MM.1S (cell line): ENCODE results near the gene IREB2.
"Not testable (repeated sequence)": the region's sequence is repeated elsewhere in the genome, so short reads cannot be mapped to it uniquely, and the experiment has no call there.

Experiments used
- DNase-seq: peaks from one replicate; pipeline ENCODE4 v3.0.0-alpha.2; 2015
- H2AFZ ChIP-seq: fragments of 300-600 bp; sonication (generic); 2 replicates; pipeline ENCODE4 v1.6.0; 2016; ENCODE audit warnings: antibody characterized with exemption, low read length
- H3F3A ChIP-seq: fragments of 300-600 bp; sonication (generic); 2 replicates; pipeline ENCODE4 v1.6.1; 2016; ENCODE audit warnings: mild to moderate bottlenecking, antibody characterized with exemption, low read length, moderate library complexity, mixed read lengths; ENCODE audit not compliant: insufficient read depth
- H3K27ac ChIP-seq: fragments of 300-600 bp; sonication (generic); 2 replicates; pipeline ENCODE4 v1.5.1; 2016; ENCODE audit warnings: mild to moderate bottlenecking, low read length
- H3K27me3 ChIP-seq: fragments of 300-600 bp; sonication (generic); replicated peaks from 2 replicates; pipeline ENCODE4 v1.6.0; 2016; ENCODE audit warnings: low read length; ENCODE audit not compliant: insufficient read depth
- H3K36me3 ChIP-seq: fragments of 300-600 bp; sonication (generic); replicated peaks from 2 replicates; pipeline ENCODE4 v1.6.1; 2016; ENCODE audit warnings: mild to moderate bottlenecking, low read length, mixed read lengths; ENCODE audit not compliant: insufficient read depth
- H3K4me1 ChIP-seq: fragments of 300-600 bp; sonication (generic); 2 replicates; pipeline ENCODE4 v1.6.1; 2016; ENCODE audit warnings: low read length, mixed read lengths
- H3K4me2 ChIP-seq: fragments of 300-600 bp; sonication (generic); 2 replicates; pipeline ENCODE4 v1.6.0; 2016; ENCODE audit warnings: low read depth, low read length
- H3K4me3 ChIP-seq: fragments of 300-600 bp; sonication (generic); 2 replicates; pipeline ENCODE4 v1.5.1; 2016; ENCODE audit warnings: low read length, mixed read lengths
- H3K79me2 ChIP-seq: fragments of 300-600 bp; sonication (generic); 2 replicates; pipeline ENCODE4 v1.6.1; 2016; ENCODE audit warnings: mixed run types, low read length, mixed read lengths
- H3K9ac ChIP-seq: fragments of 300-600 bp; sonication (generic); 2 replicates; pipeline ENCODE4 v1.6.1; 2016; ENCODE audit warnings: low read length, mixed read lengths
- H3K9me2 ChIP-seq: fragments of 300-600 bp; sonication (generic); replicated peaks from 2 replicates; pipeline ENCODE4 v1.6.1; 2016; ENCODE audit warnings: mild to moderate bottlenecking, low read length, mixed read lengths; ENCODE audit not compliant: insufficient read depth
- H3K9me3 ChIP-seq: fragments of 300-600 bp; sonication (generic); replicated peaks from 2 replicates; pipeline ENCODE4 v1.6.1; 2016; ENCODE audit warnings: mild to moderate bottlenecking, low read length, mixed read lengths; ENCODE audit not compliant: insufficient read depth
- H4K20me1 ChIP-seq: fragments of 300-600 bp; sonication (generic); 2 replicates; pipeline ENCODE4 v1.6.1; 2016; ENCODE audit warnings: mild to moderate bottlenecking, low read length, moderate library complexity, mixed read lengths; ENCODE audit not compliant: insufficient read depth
- EZH2 ChIP-seq: fragments of 300-600 bp; sonication (generic); optimal IDR thresholded peaks from 2 replicates; pipeline ENCODE3; 2017; ENCODE audit warnings: low read depth, mild to moderate bottlenecking, antibody characterized with exemption, low read length, mixed read lengths
- EZH2phosphoT487 ChIP-seq: fragments of 300-600 bp; sonication (generic); IDR thresholded peaks from 2 replicates; pipeline ENCODE4 v1.6.1; 2018; ENCODE audit warnings: antibody characterized with exemption, low read length
- TF ChIP-seq, protein P1 (sequence below): fragments of 300-600 bp; sonication (generic); IDR thresholded peaks from 2 replicates; pipeline ENCODE4 v1.5.1; 2016; ENCODE audit warnings: antibody characterized with exemption, low read length, mixed read lengths

IREB2 gene

DNA sequence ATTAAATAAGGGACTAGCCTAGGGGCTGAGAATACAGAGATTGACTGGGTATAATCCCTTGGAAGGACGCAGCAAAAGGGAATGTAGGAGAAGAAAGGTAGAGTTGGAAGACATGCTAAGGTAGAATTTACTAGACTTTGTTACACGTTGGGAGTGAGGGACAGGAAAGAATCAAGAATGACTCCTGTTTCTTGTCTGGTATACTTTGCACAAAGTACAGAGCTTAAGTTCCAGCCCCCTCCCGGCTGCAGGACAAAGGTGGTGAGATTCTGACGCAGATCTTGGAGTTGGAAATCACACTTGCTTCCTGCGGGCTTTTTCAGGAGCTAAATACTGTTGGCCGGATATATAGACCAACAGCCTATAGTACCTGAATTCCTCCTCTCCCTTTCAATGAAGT, 70.3 kb downstream of the IREB2 start:
- no peaks in the 10 kb centered on the region for H3K9me3 ChIP-seq
- no peaks in the 10 kb centered on the region for H3K9me2 ChIP-seq
- no peak for DNase-seq
- no peaks in the 10 kb centered on the region for H4K20me1 ChIP-seq
- H3K4me1 ChIP-seq = peaks cover 13% of the 10 kb centered on the region
- peak overlapping the region; percentile 95 for H3K4me2 ChIP-seq
- H3K27ac ChIP-seq = peak overlapping the region; percentile 17; the same call in 1 of the 2 replicates
- H3K9ac ChIP-seq = peak overlapping the region; percentile 50
- H3F3A ChIP-seq = peaks cover 23% of the 10 kb centered on the region
- H3K79me2 ChIP-seq = peaks cover 12% of the 10 kb centered on the region
- no peaks in the 10 kb centered on the region for H3K27me3 ChIP-seq
- peak overlapping the region; percentile 89 for H2AFZ ChIP-seq
- TF ChIP-seq EZH2 = no peak
- TF ChIP-seq EZH2phosphoT487 = no peak
- TF ChIP-seq, protein P1, sequence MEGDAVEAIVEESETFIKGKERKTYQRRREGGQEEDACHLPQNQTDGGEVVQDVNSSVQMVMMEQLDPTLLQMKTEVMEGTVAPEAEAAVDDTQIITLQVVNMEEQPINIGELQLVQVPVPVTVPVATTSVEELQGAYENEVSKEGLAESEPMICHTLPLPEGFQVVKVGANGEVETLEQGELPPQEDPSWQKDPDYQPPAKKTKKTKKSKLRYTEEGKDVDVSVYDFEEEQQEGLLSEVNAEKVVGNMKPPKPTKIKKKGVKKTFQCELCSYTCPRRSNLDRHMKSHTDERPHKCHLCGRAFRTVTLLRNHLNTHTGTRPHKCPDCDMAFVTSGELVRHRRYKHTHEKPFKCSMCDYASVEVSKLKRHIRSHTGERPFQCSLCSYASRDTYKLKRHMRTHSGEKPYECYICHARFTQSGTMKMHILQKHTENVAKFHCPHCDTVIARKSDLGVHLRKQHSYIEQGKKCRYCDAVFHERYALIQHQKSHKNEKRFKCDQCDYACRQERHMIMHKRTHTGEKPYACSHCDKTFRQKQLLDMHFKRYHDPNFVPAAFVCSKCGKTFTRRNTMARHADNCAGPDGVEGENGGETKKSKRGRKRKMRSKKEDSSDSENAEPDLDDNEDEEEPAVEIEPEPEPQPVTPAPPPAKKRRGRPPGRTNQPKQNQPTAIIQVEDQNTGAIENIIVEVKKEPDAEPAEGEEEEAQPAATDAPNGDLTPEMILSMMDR = no peak
- H3K36me3 ChIP-seq = no peaks in the 10 kb centered on the region
- peak overlapping the region; percentile 70 for H3K4me3 ChIP-seq

DNA sequence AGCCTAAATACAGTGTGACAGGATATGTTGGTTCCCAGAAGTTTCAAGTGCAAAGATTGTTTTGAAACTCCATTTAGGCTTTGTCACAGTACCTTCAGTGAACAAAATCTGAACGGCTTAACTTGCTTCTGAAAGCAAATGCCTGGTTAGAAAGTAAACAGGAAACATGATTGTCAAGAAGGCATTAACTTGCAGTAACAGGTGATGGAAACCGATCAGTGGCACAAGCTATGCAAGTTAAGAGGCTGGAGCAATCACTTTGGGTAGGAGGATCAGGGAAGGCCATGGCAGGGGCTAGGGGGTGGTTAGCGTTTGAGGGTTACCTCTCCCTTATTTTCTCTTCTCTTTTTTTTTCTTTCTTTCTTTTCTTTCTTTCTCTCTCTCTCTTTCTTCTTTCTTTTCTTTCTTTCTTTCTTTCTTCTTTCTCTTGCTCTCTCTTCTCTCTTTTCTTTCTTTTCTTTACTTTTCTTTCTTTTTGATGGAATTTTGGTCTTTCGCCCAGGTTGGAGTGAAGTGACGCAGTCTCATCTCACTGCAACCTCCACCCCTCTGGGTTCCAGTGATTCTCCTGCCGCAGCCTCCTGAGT, 71.8 kb downstream of the IREB2 start:
- Histone ChIP-seq H3K4me1 (peaks cover 13% of the 10 kb centered on the region), H3K9me2 (no peaks in the 10 kb centered on the region), H3K4me3 (peak overlapping the region; percentile 8), H3K27ac (peak overlapping the region; percentile 49; the same call in 1 of the 2 replicates), H2AFZ (peak overlapping the region; percentile 32; the same call in 1 of the 2 replicates), H3K36me3 (no peaks in the 10 kb centered on the region), H3K4me2 (peak overlapping the region; percentile 95), H3K79me2 (peaks cover 12% of the 10 kb centered on the region), H3K9ac (peak overlapping the region; percentile 0; the same call in 1 of the 2 replicates), H3K27me3 (no peaks in the 10 kb centered on the region), H3F3A (peaks cover 23% of the 10 kb centered on the region), H4K20me1 (no peaks in the 10 kb centered on the region), H3K9me3 (no peaks in the 10 kb centered on the region)
- TF ChIP-seq, protein P1 = no peak
- no peak for TF ChIP-seq EZH2
- no peak for TF ChIP-seq EZH2phosphoT487
- DNase-seq = peak; percentile 77

DNA sequence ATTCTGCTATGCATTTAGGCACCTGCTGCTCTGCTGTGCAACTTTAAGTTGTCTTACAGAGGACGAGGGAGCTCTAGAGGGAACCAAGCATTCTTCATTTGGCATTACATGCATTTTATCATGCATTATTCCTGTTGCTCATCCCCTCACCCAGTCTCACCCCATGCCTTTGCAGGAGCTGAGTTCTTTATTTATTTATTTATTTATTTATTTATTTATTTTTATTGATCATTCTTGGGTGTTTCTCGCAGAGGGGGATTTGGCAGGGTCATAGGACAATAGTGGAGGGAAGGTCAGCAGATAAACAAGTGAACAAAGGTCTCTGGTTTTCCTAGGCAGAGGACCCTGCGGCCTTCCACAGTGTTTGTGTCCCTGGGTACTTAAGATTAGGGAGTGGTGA, 82.0 kb downstream of the IREB2 start:
- H3K79me2 ChIP-seq, H3F3A ChIP-seq, H3K9me3 ChIP-seq, DNase-seq, H3K4me2 ChIP-seq, H2AFZ ChIP-seq, H4K20me1 ChIP-seq, H3K9ac ChIP-seq, H3K4me1 ChIP-seq, H3K27ac ChIP-seq, H3K27me3 ChIP-seq, H3K4me3 ChIP-seq, H3K36me3 ChIP-seq, H3K9me2 ChIP-seq: not testable (repeated sequence)

DNA sequence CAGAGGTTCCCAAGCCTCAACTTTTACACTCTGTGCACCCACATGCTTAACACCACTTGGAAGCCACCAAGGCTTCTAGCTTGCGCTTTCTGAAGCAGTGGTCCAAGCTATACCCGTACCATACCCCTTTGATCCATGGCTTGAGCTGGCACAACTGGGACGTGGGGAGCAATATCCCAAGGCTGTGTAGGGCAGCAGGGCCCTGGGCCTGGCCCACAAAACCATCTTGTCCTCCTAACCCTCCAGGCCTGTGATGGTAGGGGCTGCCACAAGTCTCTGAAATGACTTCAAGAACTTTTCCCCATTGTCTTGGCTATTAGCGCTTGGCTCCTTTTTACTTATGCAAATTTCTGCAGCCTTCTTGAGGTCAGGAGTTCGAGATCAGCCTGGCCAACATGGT, 86.2 kb downstream of the IREB2 start:
- DNase-seq = no peak
- no peaks in the 10 kb centered on the region for H3K79me2 ChIP-seq
- no peak overlapping the region for H3K27ac ChIP-seq
- no peaks in the 10 kb centered on the region for H4K20me1 ChIP-seq
- H3K9ac ChIP-seq = no peak overlapping the region
- no peaks in the 10 kb centered on the region; the same call in 1 of the 2 replicates for H3K36me3 ChIP-seq
- H3K4me2 ChIP-seq = no peak overlapping the region
- H2AFZ ChIP-seq = no peak overlapping the region
- H3K4me1 ChIP-seq = no peaks in the 10 kb centered on the region
- H3F3A ChIP-seq = no peaks in the 10 kb centered on the region
- no peaks in the 10 kb centered on the region for H3K27me3 ChIP-seq
- H3K9me2 ChIP-seq = no peaks in the 10 kb centered on the region
- no peak overlapping the region for H3K4me3 ChIP-seq
- TF ChIP-seq, protein P1 = no peak
- no peak for TF ChIP-seq EZH2
- TF ChIP-seq EZH2phosphoT487 = no peak
- H3K9me3 ChIP-seq = no peaks in the 10 kb centered on the region
